MM.1S (cell line): Measurements from ENCODE around the gene MTNR1A.

Experiments
- DNase-seq: peaks from one replicate; pipeline ENCODE4 v3.0.0-alpha.2; 2015
- H2AFZ ChIP-seq: fragments of 300-600 bp; sonication (generic); 2 replicates; pipeline ENCODE4 v1.6.0; 2016; ENCODE audit warnings: antibody characterized with exemption, low read length
- H3F3A ChIP-seq: fragments of 300-600 bp; sonication (generic); 2 replicates; pipeline ENCODE4 v1.6.1; 2016; ENCODE audit warnings: mild to moderate bottlenecking, antibody characterized with exemption, low read length, moderate library complexity, mixed read lengths; ENCODE audit not compliant: insufficient read depth
- H3K27ac ChIP-seq: fragments of 300-600 bp; sonication (generic); 2 replicates; pipeline ENCODE4 v1.5.1; 2016; ENCODE audit warnings: mild to moderate bottlenecking, low read length
- H3K27me3 ChIP-seq: fragments of 300-600 bp; sonication (generic); replicated peaks from 2 replicates; pipeline ENCODE4 v1.6.0; 2016; ENCODE audit warnings: low read length; ENCODE audit not compliant: insufficient read depth
- H3K36me3 ChIP-seq: fragments of 300-600 bp; sonication (generic); replicated peaks from 2 replicates; pipeline ENCODE4 v1.6.1; 2016; ENCODE audit warnings: mild to moderate bottlenecking, low read length, mixed read lengths; ENCODE audit not compliant: insufficient read depth
- H3K4me1 ChIP-seq: fragments of 300-600 bp; sonication (generic); 2 replicates; pipeline ENCODE4 v1.6.1; 2016; ENCODE audit warnings: low read length, mixed read lengths
- H3K4me2 ChIP-seq: fragments of 300-600 bp; sonication (generic); 2 replicates; pipeline ENCODE4 v1.6.0; 2016; ENCODE audit warnings: low read depth, low read length
- H3K4me3 ChIP-seq: fragments of 300-600 bp; sonication (generic); 2 replicates; pipeline ENCODE4 v1.5.1; 2016; ENCODE audit warnings: low read length, mixed read lengths
- H3K79me2 ChIP-seq: fragments of 300-600 bp; sonication (generic); 2 replicates; pipeline ENCODE4 v1.6.1; 2016; ENCODE audit warnings: mixed run types, low read length, mixed read lengths
- H3K9ac ChIP-seq: fragments of 300-600 bp; sonication (generic); 2 replicates; pipeline ENCODE4 v1.6.1; 2016; ENCODE audit warnings: low read length, mixed read lengths
- H3K9me2 ChIP-seq: fragments of 300-600 bp; sonication (generic); replicated peaks from 2 replicates; pipeline ENCODE4 v1.6.1; 2016; ENCODE audit warnings: mild to moderate bottlenecking, low read length, mixed read lengths; ENCODE audit not compliant: insufficient read depth
- H3K9me3 ChIP-seq: fragments of 300-600 bp; sonication (generic); replicated peaks from 2 replicates; pipeline ENCODE4 v1.6.1; 2016; ENCODE audit warnings: mild to moderate bottlenecking, low read length, mixed read lengths; ENCODE audit not compliant: insufficient read depth
- H4K20me1 ChIP-seq: fragments of 300-600 bp; sonication (generic); 2 replicates; pipeline ENCODE4 v1.6.1; 2016; ENCODE audit warnings: mild to moderate bottlenecking, low read length, moderate library complexity, mixed read lengths; ENCODE audit not compliant: insufficient read depth
- CTCF ChIP-seq: fragments of 300-600 bp; sonication (generic); IDR thresholded peaks from 2 replicates; pipeline ENCODE4 v1.5.1; 2016; ENCODE audit warnings: antibody characterized with exemption, low read length, mixed read lengths
- EZH2 ChIP-seq: fragments of 300-600 bp; sonication (generic); optimal IDR thresholded peaks from 2 replicates; pipeline ENCODE3; 2017; ENCODE audit warnings: low read depth, mild to moderate bottlenecking, antibody characterized with exemption, low read length, mixed read lengths
- EZH2phosphoT487 ChIP-seq: fragments of 300-600 bp; sonication (generic); IDR thresholded peaks from 2 replicates; pipeline ENCODE4 v1.6.1; 2018; ENCODE audit warnings: antibody characterized with exemption, low read length

Gene MTNR1A

GRCh38 chr4:186545436-186545835 lies 9.9 kb downstream of the MTNR1A start:
- Histone ChIP-seq H3K36me3 (no peaks in the 10 kb centered on the region), H3K9ac (no peak overlapping the region), H3K9me2 (no peaks in the 10 kb centered on the region), H3K4me2 (no peak overlapping the region), H3K9me3 (no peaks in the 10 kb centered on the region), H3F3A (no peaks in the 10 kb centered on the region), H3K79me2 (no peaks in the 10 kb centered on the region), H2AFZ (no peak overlapping the region), H3K4me3 (no peak overlapping the region), H3K27me3 (no peaks in the 10 kb centered on the region), H3K4me1 (no peaks in the 10 kb centered on the region), H4K20me1 (no peaks in the 10 kb centered on the region), H3K27ac (no peak overlapping the region)
- DNase-seq: no peak
- no peak for TF ChIP-seq EZH2
- TF ChIP-seq EZH2phosphoT487: no peak
- TF ChIP-seq CTCF: no peak

GRCh38 chr4:186543206-186543605 lies 12.2 kb downstream of the MTNR1A start:
- H4K20me1 ChIP-seq: no peaks in the 10 kb centered on the region
- no peak for DNase-seq
- no peaks in the 10 kb centered on the region for H3K36me3 ChIP-seq
- no peaks in the 10 kb centered on the region for H3F3A ChIP-seq
- H3K27ac ChIP-seq: no peak overlapping the region
- no peak overlapping the region for H3K4me3 ChIP-seq
- H3K4me2 ChIP-seq: no peak overlapping the region
- H3K9me2 ChIP-seq: no peaks in the 10 kb centered on the region
- H3K4me1 ChIP-seq: no peaks in the 10 kb centered on the region
- no peaks in the 10 kb centered on the region for H3K79me2 ChIP-seq
- no peak overlapping the region for H2AFZ ChIP-seq
- H3K9me3 ChIP-seq: no peaks in the 10 kb centered on the region
- no peak overlapping the region for H3K9ac ChIP-seq
- TF ChIP-seq EZH2 (no peak), EZH2phosphoT487 (no peak), CTCF (no peak)
- H3K27me3 ChIP-seq: no peaks in the 10 kb centered on the region

- Histone ChIP-seq H3F3A (no peaks in the 10 kb centered on the region), H3K4me2 (no peak overlapping the region), H3K9me2 (no peaks in the 10 kb centered on the region), H3K27me3 (no peaks in the 10 kb centered on the region), H3K4me3 (no peak overlapping the region), H3K36me3 (no peaks in the 10 kb centered on the region), H3K9me3 (no peaks in the 10 kb centered on the region), H3K4me1 (no peaks in the 10 kb centered on the region), H3K9ac (no peak overlapping the region), H3K79me2 (no peaks in the 10 kb centered on the region), H3K27ac (no peak overlapping the region), H2AFZ (no peak overlapping the region), H4K20me1 (no peaks in the 10 kb centered on the region)
- DNase-seq: no peak
- TF ChIP-seq EZH2phosphoT487 (no peak), CTCF (no peak), EZH2 (no peak)
These were observed 13.6 kb downstream of the MTNR1A start for GRCh38 chr4:186541801-186542200.
